ENCODE data around the gene DCX. TPM values are rescaled to one million over a fixed set of nuclear protein-coding genes. Genes with fewer than 3 reads are reported as not detected.

DCX gene
- total RNA-seq (not detected), polyA plus RNA-seq (ENCODE audit: insufficient read length in 6 of 6) (under 1 TPM; 0.13 to 0.33 (median 0.15) TPM)
- long read RNA-seq, donor 1, result 0 reads
- long read RNA-seq, donor 2, result 0 reads
- long read RNA-seq, donor 3, result 0 reads
- long read RNA-seq, donor 4, result 0 reads
- long read RNA-seq, donor 5, result 0 reads
- long read RNA-seq, donor 6, result 0 reads
- long read RNA-seq, donor 7, result 0 reads
- long read RNA-seq, donor 8, result 0 reads
- long read RNA-seq, donor 9, result 0 reads
- long read RNA-seq, donor 10, result 0 reads
- long read RNA-seq, donor 11, full-length matches to known transcripts, result 12 of 25 reads
- long read RNA-seq, donor 11, partial matches to known transcripts, result 13 of 25 reads
- long read RNA-seq, donor 11, other reads (novel, unspliced or antisense), result 0 of 25 reads
- long read RNA-seq, donor 12, result 0 reads

DNA sequence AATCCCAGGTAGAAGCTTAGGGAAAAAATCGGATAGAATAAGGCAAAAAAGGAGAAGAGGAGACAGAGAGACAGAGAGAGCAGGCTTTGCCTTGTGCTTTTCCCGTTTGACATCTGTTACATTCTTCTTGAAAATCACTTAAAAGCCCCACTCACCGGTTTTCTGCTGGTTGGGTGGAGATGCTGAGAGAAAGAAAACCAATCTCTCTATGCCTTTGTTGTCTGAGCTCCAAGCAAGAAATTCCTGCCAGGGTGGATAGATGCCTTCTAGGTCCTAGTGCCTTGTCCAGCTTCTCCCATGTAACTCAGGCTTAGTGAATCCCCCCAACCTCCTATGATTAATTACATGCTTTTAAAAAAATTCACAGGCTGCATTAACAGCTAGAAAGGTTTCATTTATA, at the start of gene DCX:
Gene DCX, minus strand, starts transcription at position 210 of the 400 bp plus-strand sequence. CDS start 1,794 bp downstream, outside the sequence.
- no peak for DNase-seq
- Histone ChIP-seq H3K36me3 (no peaks in the 10 kb centered on the region), H3K4me1 (no peaks in the 10 kb centered on the region), H3K9me3 (no peaks in the 10 kb centered on the region), H3K27ac (no peak within 1 kb of the TSS), H3K27me3 (peaks cover 0 to 32% of the 10 kb centered on the region in 2 donors), H3K4me3 (no peak within 1 kb of the TSS)
- ATAC-seq, result no peak
- TF ChIP-seq, protein P1, sequence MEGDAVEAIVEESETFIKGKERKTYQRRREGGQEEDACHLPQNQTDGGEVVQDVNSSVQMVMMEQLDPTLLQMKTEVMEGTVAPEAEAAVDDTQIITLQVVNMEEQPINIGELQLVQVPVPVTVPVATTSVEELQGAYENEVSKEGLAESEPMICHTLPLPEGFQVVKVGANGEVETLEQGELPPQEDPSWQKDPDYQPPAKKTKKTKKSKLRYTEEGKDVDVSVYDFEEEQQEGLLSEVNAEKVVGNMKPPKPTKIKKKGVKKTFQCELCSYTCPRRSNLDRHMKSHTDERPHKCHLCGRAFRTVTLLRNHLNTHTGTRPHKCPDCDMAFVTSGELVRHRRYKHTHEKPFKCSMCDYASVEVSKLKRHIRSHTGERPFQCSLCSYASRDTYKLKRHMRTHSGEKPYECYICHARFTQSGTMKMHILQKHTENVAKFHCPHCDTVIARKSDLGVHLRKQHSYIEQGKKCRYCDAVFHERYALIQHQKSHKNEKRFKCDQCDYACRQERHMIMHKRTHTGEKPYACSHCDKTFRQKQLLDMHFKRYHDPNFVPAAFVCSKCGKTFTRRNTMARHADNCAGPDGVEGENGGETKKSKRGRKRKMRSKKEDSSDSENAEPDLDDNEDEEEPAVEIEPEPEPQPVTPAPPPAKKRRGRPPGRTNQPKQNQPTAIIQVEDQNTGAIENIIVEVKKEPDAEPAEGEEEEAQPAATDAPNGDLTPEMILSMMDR (IDR thresholded peaks at IDR 0.05), result no peak
- intact Hi-C loops (cut with DNase I), result no loop called here

DNA sequence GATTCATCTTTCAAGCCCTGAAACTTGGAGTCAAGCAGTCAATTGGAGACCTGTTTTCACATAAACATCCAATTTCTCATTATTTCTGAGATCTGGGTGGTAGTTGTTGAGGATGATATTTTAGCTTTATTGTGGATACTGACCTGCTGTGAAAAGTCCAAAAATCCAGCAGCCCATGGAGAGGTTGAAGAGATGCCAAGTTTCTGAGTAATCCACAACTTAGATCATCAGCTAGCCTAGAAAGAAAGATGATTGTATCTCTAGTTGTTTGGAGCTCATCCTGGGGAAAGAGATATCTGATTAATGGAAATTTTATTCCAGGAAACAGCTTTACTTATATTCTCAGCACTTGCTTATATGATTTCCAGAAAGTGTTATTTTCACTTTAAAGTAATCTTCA, 48.6 kb upstream of the DCX start:
- ATAC-seq (no peak), DNase-seq (no peak)
- Histone ChIP-seq H3K9me3 (no peaks in the 10 kb centered on the region), H3K4me1 (no peaks in the 10 kb centered on the region), H3K36me3 (no peaks in the 10 kb centered on the region), H3K27ac (no peak overlapping the region), H3K27me3 (no peaks in the 10 kb centered on the region), H3K4me3 (no peak overlapping the region)
- intact Hi-C loops (cut with DNase I), result no loop called here
- TF ChIP-seq, protein P1 (IDR thresholded peaks at IDR 0.05), result no peak

DNA sequence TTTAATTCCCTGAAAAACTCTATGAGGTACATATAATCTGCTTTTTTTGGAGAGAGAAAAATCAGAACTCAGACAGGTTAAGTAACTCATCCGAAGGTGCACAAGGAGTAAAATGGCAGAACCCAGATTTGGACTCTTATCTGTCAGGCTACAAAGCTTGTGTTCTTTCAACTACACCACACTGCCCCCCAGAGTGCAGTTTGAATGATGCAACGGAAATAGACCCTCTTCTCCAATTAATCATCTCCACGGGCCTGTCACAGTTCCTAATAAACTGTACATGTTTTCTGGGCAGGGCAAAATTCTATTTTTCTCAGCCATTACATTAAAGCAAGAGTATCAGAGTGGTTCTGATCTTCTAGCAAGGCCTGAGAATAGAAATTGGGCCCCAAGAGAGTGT, 35.3 kb upstream of the DCX start:
- H3K27ac ChIP-seq, result no peak overlapping the region
- H3K9me3 ChIP-seq, result no peaks in the 10 kb centered on the region
- no peak for ATAC-seq
- peak in 1 of 4 donors; percentile 1 for DNase-seq
- TF ChIP-seq, protein P1 (IDR thresholded peaks at IDR 0.05), result peak in 1 of 2 donors; percentile 14
- H3K4me3 ChIP-seq, result no peak overlapping the region
- no peaks in the 10 kb centered on the region for H3K4me1 ChIP-seq
- intact Hi-C loops (cut with DNase I), result no loop called here
- H3K36me3 ChIP-seq, result no peaks in the 10 kb centered on the region
- H3K27me3 ChIP-seq, result peaks cover 0 to 7% of the 10 kb centered on the region in 2 donors

DNA sequence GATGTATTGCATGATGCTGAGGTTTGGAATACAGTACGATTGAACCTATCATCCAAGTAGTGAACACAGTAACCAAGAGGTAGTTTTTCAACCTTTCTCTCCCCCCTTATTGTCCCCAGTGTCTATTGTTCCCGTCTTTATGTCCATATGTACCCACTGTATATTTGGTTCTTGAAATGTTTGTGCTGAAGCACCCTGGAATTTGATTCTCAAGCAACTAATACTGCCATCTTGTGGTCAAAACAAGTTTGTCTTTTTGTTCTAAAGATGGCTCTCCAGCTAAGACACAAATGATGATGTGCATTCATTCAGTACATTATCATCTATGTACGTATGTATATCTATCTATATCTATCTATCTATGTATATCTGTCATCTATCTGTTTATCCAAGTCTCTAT, 33.5 kb upstream of the DCX start:
- Histone ChIP-seq H3K36me3 (no peaks in the 10 kb centered on the region), H3K4me3 (no peak overlapping the region), H3K4me1 (no peaks in the 10 kb centered on the region), H3K27ac (no peak overlapping the region), H3K9me3 (no peaks in the 10 kb centered on the region), H3K27me3 (peaks cover 0 to 7% of the 10 kb centered on the region in 2 donors)
- intact Hi-C loops (cut with DNase I), result no loop called here
- ATAC-seq (peak; percentile 69), DNase-seq (peak in 2 of 4 donors; percentile 9 to 16)
- TF ChIP-seq, protein P1 (IDR thresholded peaks at IDR 0.05), result peak; percentile 15 to 37

DNA sequence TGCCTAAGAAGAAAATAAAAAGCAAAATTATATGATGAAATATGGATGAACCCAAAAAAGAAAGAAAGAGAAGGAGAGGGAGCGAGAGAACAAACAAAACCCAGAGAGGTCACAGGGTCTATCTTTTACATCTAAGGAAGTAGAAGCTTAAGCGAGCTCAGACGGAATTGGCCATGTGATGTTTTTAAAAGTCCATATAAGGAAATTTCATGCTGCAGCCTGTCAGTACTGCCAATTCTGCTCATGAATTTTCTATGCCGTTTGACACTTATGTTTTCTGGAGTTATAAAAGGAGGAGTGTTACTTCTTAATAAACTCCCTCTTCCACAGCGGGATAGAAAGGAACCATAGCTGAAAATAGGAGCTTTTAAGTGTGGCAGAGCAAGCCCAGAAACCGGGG, 32.9 kb upstream of the DCX start:
- intact Hi-C loops (cut with DNase I), result no loop called here
- no peak overlapping the region for H3K4me3 ChIP-seq
- H3K4me1 ChIP-seq, result no peaks in the 10 kb centered on the region
- TF ChIP-seq, protein P1 (IDR thresholded peaks at IDR 0.05), result no peak
- peaks cover 0 to 7% of the 10 kb centered on the region in 2 donors for H3K27me3 ChIP-seq
- H3K36me3 ChIP-seq, result no peaks in the 10 kb centered on the region
- ATAC-seq, result no peak
- no peak for DNase-seq
- no peak overlapping the region for H3K27ac ChIP-seq
- H3K9me3 ChIP-seq, result no peaks in the 10 kb centered on the region

Data from left lung (tissue), 14 donors.